Measurements from ENCODE around the gene SKAP1. TPM values are rescaled to one million over a fixed set of nuclear protein-coding genes. Genes with fewer than 3 reads are reported as not detected.
A peak's percentile ranks its signal among the peaks of the same experiment; 100 is the strongest.

The SKAP1 gene
- total and polyA plus RNA-seq, 2 experiments from 2014 or later: 0.27 TPM; not detected in 1

GRCh38 chr17:48159232-48159631 is 270.8 kb downstream of the SKAP1 start (continued):
- TF ChIP-seq, protein P1, sequence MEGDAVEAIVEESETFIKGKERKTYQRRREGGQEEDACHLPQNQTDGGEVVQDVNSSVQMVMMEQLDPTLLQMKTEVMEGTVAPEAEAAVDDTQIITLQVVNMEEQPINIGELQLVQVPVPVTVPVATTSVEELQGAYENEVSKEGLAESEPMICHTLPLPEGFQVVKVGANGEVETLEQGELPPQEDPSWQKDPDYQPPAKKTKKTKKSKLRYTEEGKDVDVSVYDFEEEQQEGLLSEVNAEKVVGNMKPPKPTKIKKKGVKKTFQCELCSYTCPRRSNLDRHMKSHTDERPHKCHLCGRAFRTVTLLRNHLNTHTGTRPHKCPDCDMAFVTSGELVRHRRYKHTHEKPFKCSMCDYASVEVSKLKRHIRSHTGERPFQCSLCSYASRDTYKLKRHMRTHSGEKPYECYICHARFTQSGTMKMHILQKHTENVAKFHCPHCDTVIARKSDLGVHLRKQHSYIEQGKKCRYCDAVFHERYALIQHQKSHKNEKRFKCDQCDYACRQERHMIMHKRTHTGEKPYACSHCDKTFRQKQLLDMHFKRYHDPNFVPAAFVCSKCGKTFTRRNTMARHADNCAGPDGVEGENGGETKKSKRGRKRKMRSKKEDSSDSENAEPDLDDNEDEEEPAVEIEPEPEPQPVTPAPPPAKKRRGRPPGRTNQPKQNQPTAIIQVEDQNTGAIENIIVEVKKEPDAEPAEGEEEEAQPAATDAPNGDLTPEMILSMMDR (conservative IDR thresholded peaks at IDR 0.05; ENCODE audit: low read depth in 2 of 2): no peak
- TF ChIP-seq EZH2phosphoT487 (IDR thresholded peaks at IDR 0.05; ENCODE audit: unreplicated experiment): no peak
- TF ChIP-seq JUNB (IDR thresholded peaks at IDR 0.05; ENCODE audit: unreplicated experiment): no peak
- TF ChIP-seq, protein P2, sequence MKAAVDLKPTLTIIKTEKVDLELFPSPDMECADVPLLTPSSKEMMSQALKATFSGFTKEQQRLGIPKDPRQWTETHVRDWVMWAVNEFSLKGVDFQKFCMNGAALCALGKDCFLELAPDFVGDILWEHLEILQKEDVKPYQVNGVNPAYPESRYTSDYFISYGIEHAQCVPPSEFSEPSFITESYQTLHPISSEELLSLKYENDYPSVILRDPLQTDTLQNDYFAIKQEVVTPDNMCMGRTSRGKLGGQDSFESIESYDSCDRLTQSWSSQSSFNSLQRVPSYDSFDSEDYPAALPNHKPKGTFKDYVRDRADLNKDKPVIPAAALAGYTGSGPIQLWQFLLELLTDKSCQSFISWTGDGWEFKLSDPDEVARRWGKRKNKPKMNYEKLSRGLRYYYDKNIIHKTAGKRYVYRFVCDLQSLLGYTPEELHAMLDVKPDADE (IDR thresholded peaks at IDR 0.05): no peak

DNA sequence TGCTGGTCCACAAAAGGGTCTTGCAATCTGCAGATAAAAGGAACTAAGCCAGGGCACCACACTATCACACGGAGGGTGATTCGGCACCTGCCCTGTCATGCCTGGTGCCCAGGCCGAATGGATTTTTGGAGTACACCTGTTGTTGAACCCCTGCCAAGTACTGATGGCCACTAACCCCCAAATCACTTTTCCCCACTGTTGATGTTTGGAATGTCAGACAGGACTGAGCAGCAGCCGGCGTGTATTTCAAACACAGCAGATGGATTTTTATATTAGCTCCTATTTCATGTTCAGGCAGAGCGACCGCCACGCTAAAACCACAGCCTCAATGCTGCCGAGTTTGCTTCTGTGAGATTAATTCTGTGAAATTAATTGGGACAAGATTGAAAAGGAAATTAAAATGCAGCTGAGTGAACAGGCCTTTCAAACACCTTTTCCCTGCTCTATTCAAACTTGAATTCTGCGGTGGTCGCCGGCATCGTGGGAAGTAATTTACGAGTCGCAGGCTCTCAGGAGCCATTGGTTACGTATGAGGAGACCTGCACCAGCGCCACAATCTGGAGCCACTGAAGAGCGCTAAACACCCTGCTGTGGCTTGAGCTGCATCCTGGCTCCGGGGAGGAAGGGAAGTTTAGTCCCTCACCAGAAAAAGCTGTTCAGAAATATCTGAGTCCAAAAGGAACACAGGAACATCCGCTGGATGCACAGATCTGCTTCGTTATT is 274.0 kb downstream of the SKAP1 start:
- no peaks in the 10 kb centered on the region for H4K20me1 ChIP-seq (replicated peaks; ENCODE audit: insufficient read depth)
- no peak overlapping the region for H3K4me2 ChIP-seq
- Mint-ChIP-seq H3K27me3 (ENCODE audit: insufficient read depth, low read depth, poor library complexity) (peaks cover 32% of the 10 kb centered on the region), H3K4me1 (peaks cover 45% of the 10 kb centered on the region), H3K36me3 (ENCODE audit: low read depth) (no peaks in the 10 kb centered on the region), H3K27ac (no peak overlapping the region), H3K4me3 (no peak overlapping the region; the same call in 2 of the 3 replicates), H3K9me3 (peaks cover 5% of the 10 kb centered on the region; the same call in 2 of the 3 replicates)
- peaks cover 10% of the 10 kb centered on the region for H3K27me3 ChIP-seq (ENCODE audit: insufficient read depth)
- no peaks in the 10 kb centered on the region for H3K36me3 ChIP-seq (ENCODE audit: insufficient read depth)
- H3K79me2 ChIP-seq (replicated peaks; ENCODE audit: insufficient read depth): no peaks in the 10 kb centered on the region
- H3K4me1 ChIP-seq (ENCODE audit: insufficient read depth): peaks cover 29% of the 10 kb centered on the region
- H3K9me2 ChIP-seq (ENCODE audit: insufficient read depth): no peaks in the 10 kb centered on the region
- H2AFZ ChIP-seq: no peak overlapping the region
- no peak overlapping the region for H3K27ac ChIP-seq (ENCODE audit: low read depth)
- H3F3A ChIP-seq (replicated peaks; ENCODE audit: low read depth): peaks cover 9% of the 10 kb centered on the region
- ATAC-seq (peak; percentile 23), DNase-seq (ENCODE audit: low spot score) (peak; percentile 56)
- no peak overlapping the region for H3K4me3 ChIP-seq
- TF ChIP-seq CREB1 (CRISPR knock-in tag; IDR thresholded peaks at IDR 0.05; ENCODE audit: low read depth) (no peak), STAT1 (IDR thresholded peaks at IDR 0.05; ENCODE audit: unreplicated experiment) (no peak), ZNF114 (CRISPR knock-in tag; IDR thresholded peaks at IDR 0.05) (no peak), ZNF331 (CRISPR knock-in tag; IDR thresholded peaks at IDR 0.05; ENCODE audit: low read depth) (no peak), POLR2AphosphoS5 (IDR thresholded peaks at IDR 0.05; ENCODE audit: low read depth) (no peak), NANOG (IDR thresholded peaks at IDR 0.05; ENCODE audit: borderline replicate concordance) (no peak)
- TF ChIP-seq, protein P2 (IDR thresholded peaks at IDR 0.05): no peak
- TF ChIP-seq, protein P3, sequence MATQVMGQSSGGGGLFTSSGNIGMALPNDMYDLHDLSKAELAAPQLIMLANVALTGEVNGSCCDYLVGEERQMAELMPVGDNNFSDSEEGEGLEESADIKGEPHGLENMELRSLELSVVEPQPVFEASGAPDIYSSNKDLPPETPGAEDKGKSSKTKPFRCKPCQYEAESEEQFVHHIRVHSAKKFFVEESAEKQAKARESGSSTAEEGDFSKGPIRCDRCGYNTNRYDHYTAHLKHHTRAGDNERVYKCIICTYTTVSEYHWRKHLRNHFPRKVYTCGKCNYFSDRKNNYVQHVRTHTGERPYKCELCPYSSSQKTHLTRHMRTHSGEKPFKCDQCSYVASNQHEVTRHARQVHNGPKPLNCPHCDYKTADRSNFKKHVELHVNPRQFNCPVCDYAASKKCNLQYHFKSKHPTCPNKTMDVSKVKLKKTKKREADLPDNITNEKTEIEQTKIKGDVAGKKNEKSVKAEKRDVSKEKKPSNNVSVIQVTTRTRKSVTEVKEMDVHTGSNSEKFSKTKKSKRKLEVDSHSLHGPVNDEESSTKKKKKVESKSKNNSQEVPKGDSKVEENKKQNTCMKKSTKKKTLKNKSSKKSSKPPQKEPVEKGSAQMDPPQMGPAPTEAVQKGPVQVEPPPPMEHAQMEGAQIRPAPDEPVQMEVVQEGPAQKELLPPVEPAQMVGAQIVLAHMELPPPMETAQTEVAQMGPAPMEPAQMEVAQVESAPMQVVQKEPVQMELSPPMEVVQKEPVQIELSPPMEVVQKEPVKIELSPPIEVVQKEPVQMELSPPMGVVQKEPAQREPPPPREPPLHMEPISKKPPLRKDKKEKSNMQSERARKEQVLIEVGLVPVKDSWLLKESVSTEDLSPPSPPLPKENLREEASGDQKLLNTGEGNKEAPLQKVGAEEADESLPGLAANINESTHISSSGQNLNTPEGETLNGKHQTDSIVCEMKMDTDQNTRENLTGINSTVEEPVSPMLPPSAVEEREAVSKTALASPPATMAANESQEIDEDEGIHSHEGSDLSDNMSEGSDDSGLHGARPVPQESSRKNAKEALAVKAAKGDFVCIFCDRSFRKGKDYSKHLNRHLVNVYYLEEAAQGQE (IDR thresholded peaks at IDR 0.05; ENCODE audit: unreplicated experiment): no peak

Measured in GM23338 (cell line).